CD4-positive, alpha-beta T cell treated with Interleukin-10 for 1 hour (primary cell): ENCODE data around the gene CEP295NL.
"Not testable (repeated sequence)": the region's sequence is repeated elsewhere in the genome, so short reads cannot be mapped to it uniquely, and the experiment has no call there.

Experiments used
- DNase-seq: peaks from one replicate; pipeline ENCODE4 v3.0.0-alpha.2; 2020

Gene CEP295NL

GRCh38 chr17:78885956-78886355 lies 17.0 kb downstream of the CEP295NL start:
- no peak for DNase-seq

- DNase-seq: no peak
Measured at GRCh38 chr17:78884876-78885667, 17.9 kb downstream of the CEP295NL start.

- DNase-seq: no peak
Measured at GRCh38 chr17:78884148-78884825, 18.7 kb downstream of the CEP295NL start.

GRCh38 chr17:78883533-78884131 lies 19.4 kb downstream of the CEP295NL start:
- DNase-seq: no peak

- DNase-seq: peak; percentile 14
Measured at GRCh38 chr17:78883089-78883532, 19.9 kb downstream of the CEP295NL start.

- DNase-seq: no peak
Measured at GRCh38 chr17:78882540-78883088, 20.4 kb downstream of the CEP295NL start.

- peak; percentile 39 for DNase-seq
Measured at GRCh38 chr17:78879635-78880186, 23.3 kb downstream of the CEP295NL start.

- no peak for DNase-seq
Measured at GRCh38 chr17:78878871-78879527, 24.0 kb downstream of the CEP295NL start.

GRCh38 chr17:78878261-78878660 lies 24.7 kb downstream of the CEP295NL start:
- no peak for DNase-seq

- DNase-seq: not testable (repeated sequence)
Measured at GRCh38 chr17:78876954-78877517, 26.0 kb downstream of the CEP295NL start.

GRCh38 chr17:78876094-78876597 lies 26.9 kb downstream of the CEP295NL start:
- no peak for DNase-seq

GRCh38 chr17:78875363-78876093 lies 27.5 kb downstream of the CEP295NL start:
- no peak for DNase-seq

GRCh38 chr17:78873519-78874340 lies 29.3 kb downstream of the CEP295NL start:
- DNase-seq: no peak

GRCh38 chr17:78872486-78872885 lies 30.5 kb downstream of the CEP295NL start:
- DNase-seq: no peak

GRCh38 chr17:78870621-78871020 lies 32.4 kb downstream of the CEP295NL start:
- DNase-seq: no peak

GRCh38 chr17:78868391-78868790 lies 34.6 kb downstream of the CEP295NL start:
- no peak for DNase-seq

GRCh38 chr17:78867046-78867445 lies 36.0 kb downstream of the CEP295NL start:
- DNase-seq: not testable (repeated sequence)

GRCh38 chr17:78865682-78866390 lies 37.2 kb downstream of the CEP295NL start:
- peak; percentile 66 for DNase-seq

- DNase-seq: no peak
Measured at GRCh38 chr17:78864117-78864516, 38.9 kb downstream of the CEP295NL start.
